OCI-LY3 (cell line): ENCODE results near the gene LCP1.

ENCODE experiments used
- H2AFZ ChIP-seq: fragments of 200-600, 300-600 bp; shearing (Covaris generic); 2 replicates; pipeline ENCODE4 v1.6.0; 2014; ENCODE audit warnings: antibody characterized with exemption, low read depth, low read length
- H3K27ac ChIP-seq: fragments of 200-600, 300-600 bp; sonication (generic); 2 replicates; pipeline ENCODE4 v1.5.1; 2014; ENCODE audit warnings: mild to moderate bottlenecking, low read length, moderate library complexity, mixed read lengths
- H3K27me3 ChIP-seq: fragments of 200-600, 300-600 bp; sonication (generic); 2 replicates; pipeline ENCODE4 v1.6.1; 2014; ENCODE audit warnings: low read depth, low read length, mixed read lengths
- H3K36me3 ChIP-seq: fragments of 200-600, 300-600 bp; sonication (generic); replicated peaks from 2 replicates; pipeline ENCODE3; 2014; ENCODE audit warnings: low read depth, low read length, mixed read lengths
- H3K4me1 ChIP-seq: fragments of 300-600, 200-600 bp; sonication (generic); 2 replicates; pipeline ENCODE4 v1.6.1; 2014; ENCODE audit warnings: low read length, mixed read lengths
- H3K4me2 ChIP-seq: fragments of 200-600, 300-600 bp; sonication (generic); 2 replicates; pipeline ENCODE4 v1.6.1; 2014; ENCODE audit warnings: low read length, mixed read lengths
- H3K4me3 ChIP-seq: fragments of 300-600, 200-600 bp; sonication (generic); 2 replicates; pipeline ENCODE4 v1.5.1; 2014; ENCODE audit warnings: antibody characterized with exemption, mild to moderate bottlenecking, low read length, moderate library complexity
- H3K79me2 ChIP-seq: fragments of 300-600, 200-600 bp; shearing (Covaris generic); 2 replicates; pipeline ENCODE4 v1.6.1; 2014; ENCODE audit warnings: mild to moderate bottlenecking, low read length, mixed read lengths
- H3K9ac ChIP-seq: fragments of 300-600, 200-600 bp; shearing (Covaris generic); 2 replicates; pipeline ENCODE4 v1.6.0; 2014; ENCODE audit warnings: mild to moderate bottlenecking, low read length, moderate library complexity
- H3K9me3 ChIP-seq: fragments of 200-600, 300-600 bp; shearing (Covaris generic); 2 replicates; pipeline ENCODE4 v1.6.1; 2014; ENCODE audit warnings: low read length, mixed read lengths; ENCODE audit not compliant: insufficient read depth
- H4K20me1 ChIP-seq: fragments of 200-600, 300-600 bp; sonication (generic); 2 replicates; pipeline ENCODE4 v1.6.1; 2016; ENCODE audit warnings: low read length, mixed read lengths; ENCODE audit not compliant: insufficient read depth
- EZH2phosphoT487 ChIP-seq: fragments of 200-600 bp; shearing (Covaris generic); IDR thresholded peaks from 2 replicates; pipeline ENCODE4 v1.6.1; 2018; ENCODE audit warnings: antibody characterized with exemption, mixed run types, low read depth
- TF ChIP-seq, protein P1 (sequence below): fragments of 200-600, 300-600 bp; sonication (generic); IDR thresholded peaks from 2 replicates; pipeline ENCODE4 v1.5.1; 2014; ENCODE audit warnings: antibody characterized with exemption, low read length, low read depth

LCP1 gene

DNA sequence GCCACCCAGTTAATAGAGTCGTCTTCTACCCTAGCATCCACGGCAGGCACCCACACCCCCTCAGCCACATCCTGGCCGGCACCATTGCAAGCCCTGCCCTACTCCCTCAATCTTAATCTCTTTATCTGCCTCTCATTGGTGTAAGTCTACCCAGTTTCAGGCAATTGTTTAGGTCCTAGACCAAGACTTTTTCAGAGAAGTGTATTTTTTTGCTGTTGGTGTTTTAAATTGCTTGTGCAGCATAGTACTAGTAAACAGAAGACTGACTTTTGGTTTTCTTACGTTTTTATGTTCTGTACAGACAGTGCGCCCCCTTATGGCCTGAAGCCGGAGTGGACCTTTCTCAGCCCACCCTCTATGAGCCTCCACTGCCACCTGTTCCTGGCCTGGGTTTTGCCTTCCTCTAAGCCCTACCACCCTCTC is 2.3 kb upstream of the LCP1 start:
- H3K27me3 ChIP-seq, result no peaks in the 10 kb centered on the region
- H3K36me3 ChIP-seq, result peaks cover 19% of the 10 kb centered on the region
- TF ChIP-seq EZH2phosphoT487, result no peak
- TF ChIP-seq, protein P1, sequence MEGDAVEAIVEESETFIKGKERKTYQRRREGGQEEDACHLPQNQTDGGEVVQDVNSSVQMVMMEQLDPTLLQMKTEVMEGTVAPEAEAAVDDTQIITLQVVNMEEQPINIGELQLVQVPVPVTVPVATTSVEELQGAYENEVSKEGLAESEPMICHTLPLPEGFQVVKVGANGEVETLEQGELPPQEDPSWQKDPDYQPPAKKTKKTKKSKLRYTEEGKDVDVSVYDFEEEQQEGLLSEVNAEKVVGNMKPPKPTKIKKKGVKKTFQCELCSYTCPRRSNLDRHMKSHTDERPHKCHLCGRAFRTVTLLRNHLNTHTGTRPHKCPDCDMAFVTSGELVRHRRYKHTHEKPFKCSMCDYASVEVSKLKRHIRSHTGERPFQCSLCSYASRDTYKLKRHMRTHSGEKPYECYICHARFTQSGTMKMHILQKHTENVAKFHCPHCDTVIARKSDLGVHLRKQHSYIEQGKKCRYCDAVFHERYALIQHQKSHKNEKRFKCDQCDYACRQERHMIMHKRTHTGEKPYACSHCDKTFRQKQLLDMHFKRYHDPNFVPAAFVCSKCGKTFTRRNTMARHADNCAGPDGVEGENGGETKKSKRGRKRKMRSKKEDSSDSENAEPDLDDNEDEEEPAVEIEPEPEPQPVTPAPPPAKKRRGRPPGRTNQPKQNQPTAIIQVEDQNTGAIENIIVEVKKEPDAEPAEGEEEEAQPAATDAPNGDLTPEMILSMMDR, result peak; percentile 98
- peaks cover 12% of the 10 kb centered on the region for H4K20me1 ChIP-seq
- peaks cover 60% of the 10 kb centered on the region for H3K79me2 ChIP-seq
- no peaks in the 10 kb centered on the region for H3K9me3 ChIP-seq
- peak overlapping the region; percentile 95 for H3K27ac ChIP-seq
- H3K4me2 ChIP-seq, result peak overlapping the region; percentile 96
- peak overlapping the region; percentile 92 for H2AFZ ChIP-seq
- H3K4me3 ChIP-seq, result peak overlapping the region; percentile 76
- peak overlapping the region; percentile 99 for H3K9ac ChIP-seq
- peaks cover 44% of the 10 kb centered on the region for H3K4me1 ChIP-seq

DNA sequence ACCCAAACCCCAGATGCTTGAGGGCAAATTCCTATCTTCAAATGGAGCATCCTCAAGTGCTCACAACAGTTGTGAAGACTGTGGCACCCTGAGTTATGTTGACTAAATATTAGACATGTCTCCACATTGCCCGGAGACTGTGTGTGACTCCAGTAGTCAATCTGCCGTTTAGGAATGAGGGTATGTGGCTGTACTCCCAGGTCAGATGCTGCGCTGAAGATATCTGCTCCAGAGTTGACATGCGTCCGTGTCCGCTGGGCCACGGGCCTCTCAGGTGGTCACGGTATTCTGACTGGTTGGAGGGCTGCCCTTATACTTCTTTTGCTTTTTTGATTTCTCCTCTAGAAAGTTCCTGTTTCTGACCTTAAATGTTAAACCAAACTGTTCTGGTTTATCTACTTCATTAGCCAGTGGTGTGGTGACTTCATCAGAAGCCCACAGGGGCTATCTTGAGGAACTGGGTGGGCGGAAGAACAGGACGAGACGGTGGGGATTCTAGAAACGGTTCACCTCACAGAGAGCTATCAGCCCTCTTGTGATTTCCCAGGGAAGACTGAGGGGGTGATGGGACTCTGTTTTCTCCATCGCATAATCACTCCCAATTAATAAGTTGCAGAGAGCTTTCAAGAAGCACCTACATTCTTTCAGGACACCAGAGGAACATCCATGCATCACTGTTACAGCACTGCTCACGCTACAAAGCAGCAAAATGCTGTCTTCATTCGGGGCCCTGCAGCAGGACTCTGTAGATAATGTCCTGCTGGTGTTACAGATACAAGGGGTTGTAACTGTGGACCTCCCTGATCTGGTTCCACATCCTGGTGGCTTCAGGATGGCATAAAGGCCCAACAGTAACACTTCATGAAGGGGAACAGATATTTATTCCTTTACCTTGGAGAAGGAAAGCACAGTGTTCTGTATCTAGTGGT is 1.3 kb upstream of the LCP1 start:
- Histone ChIP-seq H3K4me2 (peak overlapping the region; percentile 96), H3K9ac (peak overlapping the region; percentile 99), H3K36me3 (peaks cover 29% of the 10 kb centered on the region), H3K79me2 (peaks cover 70% of the 10 kb centered on the region), H3K27ac (peak overlapping the region; percentile 95), H3K9me3 (no peaks in the 10 kb centered on the region), H4K20me1 (peaks cover 22% of the 10 kb centered on the region), H2AFZ (peak overlapping the region; percentile 92; the same call in 1 of the 2 replicates), H3K27me3 (no peaks in the 10 kb centered on the region), H3K4me3 (peak overlapping the region; percentile 76), H3K4me1 (peaks cover 43% of the 10 kb centered on the region)
- TF ChIP-seq, protein P1, result no peak
- no peak for TF ChIP-seq EZH2phosphoT487

DNA sequence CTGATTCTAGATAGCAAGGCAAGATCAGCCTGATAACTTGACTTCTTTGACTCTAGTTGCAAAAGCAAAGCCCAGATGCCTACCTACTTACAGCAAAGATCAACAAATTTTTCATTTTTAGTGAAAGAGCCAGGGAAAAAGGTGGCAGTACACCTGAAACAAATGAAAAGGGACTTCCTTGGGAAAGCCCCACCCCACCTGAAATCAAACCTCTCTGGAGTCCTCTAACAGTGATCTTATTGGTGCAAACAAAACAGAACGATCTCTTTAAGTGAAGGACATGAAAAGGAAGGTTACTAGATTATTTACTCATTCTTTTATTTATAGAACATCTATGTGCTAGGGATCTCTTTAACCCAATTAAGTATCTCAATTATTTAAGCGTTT is 507 bp upstream of the LCP1 start:
- H3K27ac ChIP-seq, result peak overlapping the region; percentile 95
- TF ChIP-seq EZH2phosphoT487, result no peak
- TF ChIP-seq, protein P1, result no peak
- peaks cover 78% of the 10 kb centered on the region for H3K79me2 ChIP-seq
- no peaks in the 10 kb centered on the region for H3K9me3 ChIP-seq
- H3K4me2 ChIP-seq, result peak overlapping the region; percentile 96
- no peak overlapping the region for H2AFZ ChIP-seq
- peaks cover 30% of the 10 kb centered on the region for H4K20me1 ChIP-seq
- no peaks in the 10 kb centered on the region for H3K27me3 ChIP-seq
- H3K9ac ChIP-seq, result peak overlapping the region; percentile 99
- H3K4me1 ChIP-seq, result peaks cover 42% of the 10 kb centered on the region
- peak overlapping the region; percentile 76 for H3K4me3 ChIP-seq
- H3K36me3 ChIP-seq, result peaks cover 37% of the 10 kb centered on the region

DNA sequence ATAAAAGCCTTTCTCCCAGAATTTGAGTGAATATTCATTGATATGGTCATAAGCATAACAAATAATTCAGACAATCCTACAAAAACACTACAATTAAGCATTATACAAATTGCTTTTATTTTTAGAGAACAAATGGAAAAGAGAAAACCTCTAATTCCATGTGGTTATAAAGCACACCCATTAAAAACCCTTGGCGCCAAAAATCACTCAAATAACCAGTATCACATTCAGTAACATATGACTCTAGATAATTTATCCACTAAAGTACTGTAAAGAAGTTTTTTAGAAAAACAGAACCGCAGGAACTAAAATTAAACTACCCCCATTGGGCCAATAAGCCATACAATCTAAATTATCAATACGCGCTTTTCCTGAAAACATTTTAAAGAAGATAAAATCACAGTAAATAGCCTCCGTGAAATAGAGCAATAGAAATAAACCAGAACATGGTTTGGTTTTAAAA is 569 bp downstream of the LCP1 start:
- Histone ChIP-seq H3K36me3 (peaks cover 46% of the 10 kb centered on the region), H3K9me3 (no peaks in the 10 kb centered on the region), H3K9ac (peak overlapping the region; percentile 99), H3K79me2 (peaks cover 89% of the 10 kb centered on the region), H2AFZ (no peak overlapping the region), H3K27ac (peak overlapping the region; percentile 95), H4K20me1 (peaks cover 40% of the 10 kb centered on the region), H3K27me3 (no peaks in the 10 kb centered on the region), H3K4me3 (peak overlapping the region; percentile 91), H3K4me2 (peak overlapping the region; percentile 58), H3K4me1 (peaks cover 45% of the 10 kb centered on the region)
- TF ChIP-seq, protein P1, result no peak
- no peak for TF ChIP-seq EZH2phosphoT487
